ENCODE data around the gene GRM4. TPM values are rescaled to one million over a fixed set of nuclear protein-coding genes. Genes with fewer than 3 reads are reported as not detected.

Gene GRM4
- total RNA-seq, 2 experiments from 2014 or later, result 0.05 TPM; not detected in 1

- H3K36me3 Mint-ChIP-seq, result no peaks in the 10 kb centered on the region
- H3K9me3 Mint-ChIP-seq, result peaks cover 7% of the 10 kb centered on the region
- DNase-seq, result no peak
- ChIA-PET CTCF (no interaction called here), POLR2A (no interaction called here)
- peaks cover 3% of the 10 kb centered on the region for H3K27me3 Mint-ChIP-seq
- intact Hi-C loops (cut with micrococcal nuclease), result no loop called here
- H3K4me1 Mint-ChIP-seq (ENCODE audit: low read depth), result no peaks in the 10 kb centered on the region
- no peak overlapping the region for H3K27ac Mint-ChIP-seq
- no peak overlapping the region for H3K4me3 Mint-ChIP-seq
Observed at GRCh38 chr6:33993653-33994471, 152.0 kb downstream of the GRM4 start.

- H3K4me3 Mint-ChIP-seq, result no peak overlapping the region
- intact Hi-C loops (cut with micrococcal nuclease), result no loop called here
- ChIA-PET POLR2A (no interaction called here), CTCF (no interaction called here)
- H3K4me1 Mint-ChIP-seq (ENCODE audit: low read depth), result no peaks in the 10 kb centered on the region
- no peak overlapping the region for H3K27ac Mint-ChIP-seq
- peaks cover 3% of the 10 kb centered on the region for H3K27me3 Mint-ChIP-seq
- H3K36me3 Mint-ChIP-seq, result no peaks in the 10 kb centered on the region
- DNase-seq, result peak; percentile 3
- H3K9me3 Mint-ChIP-seq, result peaks cover 7% of the 10 kb centered on the region
Observed at GRCh38 chr6:33993091-33993490, 152.8 kb downstream of the GRM4 start.

- Mint-ChIP-seq H3K4me1 (ENCODE audit: low read depth) (no peaks in the 10 kb centered on the region), H3K36me3 (no peaks in the 10 kb centered on the region), H3K27ac (no peak overlapping the region), H3K27me3 (peaks cover 3% of the 10 kb centered on the region), H3K9me3 (peaks cover 3% of the 10 kb centered on the region), H3K4me3 (no peak overlapping the region)
- ChIA-PET CTCF (no interaction called here), POLR2A (no interaction called here)
- DNase-seq, result peak; percentile 1
- intact Hi-C loops (cut with micrococcal nuclease), result no loop called here
Observed at GRCh38 chr6:33992191-33992590, 153.7 kb downstream of the GRM4 start.

GRCh38 chr6:33991610-33992009 is 154.3 kb downstream of the GRM4 start:
- POLR2A ChIA-PET, result no interaction called here
- no peaks in the 10 kb centered on the region for H3K36me3 Mint-ChIP-seq
- H3K9me3 Mint-ChIP-seq, result no peaks in the 10 kb centered on the region
- no peak for DNase-seq
- H3K4me3 Mint-ChIP-seq, result no peak overlapping the region
- peaks cover 3% of the 10 kb centered on the region for H3K27me3 Mint-ChIP-seq
- CTCF ChIA-PET, result no interaction called here
- H3K27ac Mint-ChIP-seq, result no peak overlapping the region
- intact Hi-C loops (cut with micrococcal nuclease), result no loop called here
- no peaks in the 10 kb centered on the region for H3K4me1 Mint-ChIP-seq (ENCODE audit: low read depth)

GRCh38 chr6:33990061-33990541 is 155.8 kb downstream of the GRM4 start:
- ChIA-PET POLR2A (no interaction called here), CTCF (no interaction called here)
- Mint-ChIP-seq H3K4me3 (no peak overlapping the region), H3K27me3 (peaks cover 3% of the 10 kb centered on the region), H3K4me1 (ENCODE audit: low read depth) (no peaks in the 10 kb centered on the region), H3K36me3 (no peaks in the 10 kb centered on the region), H3K9me3 (no peaks in the 10 kb centered on the region), H3K27ac (no peak overlapping the region)
- intact Hi-C loops (cut with micrococcal nuclease), result no loop called here
- DNase-seq, result no peak

- peaks cover 3% of the 10 kb centered on the region for H3K27me3 Mint-ChIP-seq
- DNase-seq, result no peak
- no peaks in the 10 kb centered on the region for H3K9me3 Mint-ChIP-seq
- no peak overlapping the region for H3K27ac Mint-ChIP-seq
- H3K4me3 Mint-ChIP-seq, result no peak overlapping the region
- ChIA-PET CTCF (no interaction called here), POLR2A (no interaction called here)
- H3K36me3 Mint-ChIP-seq, result no peaks in the 10 kb centered on the region
- intact Hi-C loops (cut with micrococcal nuclease), result no loop called here
- H3K4me1 Mint-ChIP-seq (ENCODE audit: low read depth), result no peaks in the 10 kb centered on the region
Observed at GRCh38 chr6:33989016-33989854, 156.7 kb downstream of the GRM4 start.

- peak; percentile 4 for DNase-seq
- Mint-ChIP-seq H3K9me3 (no peaks in the 10 kb centered on the region), H3K27me3 (peaks cover 3% of the 10 kb centered on the region), H3K4me3 (no peak overlapping the region), H3K36me3 (no peaks in the 10 kb centered on the region), H3K27ac (no peak overlapping the region), H3K4me1 (ENCODE audit: low read depth) (no peaks in the 10 kb centered on the region)
- ChIA-PET CTCF (no interaction called here), POLR2A (no interaction called here)
- intact Hi-C loops (cut with micrococcal nuclease), result no loop called here
Observed at GRCh38 chr6:33988121-33989015, 157.5 kb downstream of the GRM4 start.

GRCh38 chr6:33987531-33988021 is 158.3 kb downstream of the GRM4 start:
- Mint-ChIP-seq H3K4me3 (no peak overlapping the region), H3K27ac (no peak overlapping the region), H3K9me3 (no peaks in the 10 kb centered on the region), H3K4me1 (ENCODE audit: low read depth) (no peaks in the 10 kb centered on the region), H3K36me3 (no peaks in the 10 kb centered on the region), H3K27me3 (no peaks in the 10 kb centered on the region)
- ChIA-PET POLR2A (no interaction called here), CTCF (no interaction called here)
- intact Hi-C loops (cut with micrococcal nuclease), result no loop called here
- peak; percentile 2 for DNase-seq

- Mint-ChIP-seq H3K4me3 (no peak overlapping the region), H3K9me3 (no peaks in the 10 kb centered on the region), H3K27ac (no peak overlapping the region), H3K4me1 (ENCODE audit: low read depth) (no peaks in the 10 kb centered on the region), H3K27me3 (no peaks in the 10 kb centered on the region), H3K36me3 (no peaks in the 10 kb centered on the region)
- intact Hi-C loops (cut with micrococcal nuclease), result no loop called here
- DNase-seq, result no peak
- ChIA-PET POLR2A (no interaction called here), CTCF (interaction anchor here (0.8 kb wide), 1 partner anchor 218 kb away, joined by 3 read pairs; no protein-coding TSS in a partner anchor)
Observed at GRCh38 chr6:33985947-33986346, 159.9 kb downstream of the GRM4 start.

- POLR2A ChIA-PET, result no interaction called here
- Mint-ChIP-seq H3K4me3 (no peak overlapping the region), H3K27ac (no peak overlapping the region), H3K4me1 (ENCODE audit: low read depth) (no peaks in the 10 kb centered on the region), H3K9me3 (no peaks in the 10 kb centered on the region), H3K36me3 (no peaks in the 10 kb centered on the region), H3K27me3 (no peaks in the 10 kb centered on the region)
- intact Hi-C loops (cut with micrococcal nuclease), result no loop called here
- CTCF ChIA-PET, result no interaction called here
- no peak for DNase-seq
Observed at GRCh38 chr6:33985313-33985751, 160.6 kb downstream of the GRM4 start.

GRCh38 chr6:33984466-33985312 is 161.2 kb downstream of the GRM4 start:
- intact Hi-C loops (cut with micrococcal nuclease), result no loop called here
- Mint-ChIP-seq H3K4me3 (no peak overlapping the region), H3K27me3 (no peaks in the 10 kb centered on the region), H3K36me3 (no peaks in the 10 kb centered on the region), H3K4me1 (ENCODE audit: low read depth) (no peaks in the 10 kb centered on the region), H3K9me3 (no peaks in the 10 kb centered on the region), H3K27ac (no peak overlapping the region)
- CTCF ChIA-PET, result no interaction called here
- peak; percentile 6 for DNase-seq
- POLR2A ChIA-PET, result no interaction called here
